Neural cell (in vitro differentiated cells): ENCODE results near the gene HIVEP3.

ENCODE experiments used
- CTCF ChIP-seq: fragments of 450-650 bp; IDR thresholded peaks from 2 replicates; pipeline ENCODE4 v1.5.1; 2014; ENCODE audit warnings: antibody characterized with exemption, mild to moderate bottlenecking, moderate library complexity; ENCODE audit not compliant: poor library complexity, severe bottlenecking
- EP300 ChIP-seq: fragments of 450-650 bp; conservative IDR thresholded peaks from 2 replicates; pipeline ENCODE4 v1.6.1; 2014; ENCODE audit warnings: antibody characterized with exemption, mild to moderate bottlenecking, moderate library complexity; ENCODE audit not compliant: poor library complexity, severe bottlenecking
- EZH2 ChIP-seq: fragments of 200-600, 300-800 bp; shearing (Covaris generic), sonication (generic); IDR thresholded peaks from 2 replicates; pipeline ENCODE4 v1.6.1; 2014; ENCODE audit warnings: antibody characterized with exemption, low read length, borderline replicate concordance, mild to moderate bottlenecking; ENCODE audit not compliant: insufficient read depth, poor library complexity, severe bottlenecking
- MXI1 ChIP-seq: fragments of 450-650 bp; conservative IDR thresholded peaks from 2 replicates; pipeline ENCODE4 v1.6.1; 2014; ENCODE audit warnings: antibody characterized with exemption, mild to moderate bottlenecking; ENCODE audit not compliant: poor library complexity, severe bottlenecking
- POLR2AphosphoS5 ChIP-seq: IDR thresholded peaks from 2 replicates; pipeline ENCODE4 v1.6.1; 2012
- RAD21 ChIP-seq: fragments of 450-650 bp; conservative IDR thresholded peaks from 2 replicates; pipeline ENCODE4 v1.6.1; 2014; ENCODE audit warnings: antibody characterized with exemption, mild to moderate bottlenecking, moderate library complexity
- REST ChIP-seq: IDR thresholded peaks from 2 replicates; pipeline ENCODE4 v1.6.1; 2012; ENCODE audit warnings: borderline replicate concordance
- SMC3 ChIP-seq: fragments of 450-650 bp; conservative IDR thresholded peaks from 2 replicates; pipeline ENCODE4 v1.6.1; 2014; ENCODE audit warnings: antibody characterized with exemption, mild to moderate bottlenecking, moderate library complexity; ENCODE audit not compliant: poor library complexity
- TAF1 ChIP-seq: IDR thresholded peaks from 2 replicates; pipeline ENCODE4 v1.6.1; 2012; ENCODE audit warnings: low read depth

GRCh38 chr1:41847733-41848132 is 71.0 kb downstream of the HIVEP3 start:
- no peak for TF ChIP-seq CTCF
- no peak for TF ChIP-seq POLR2AphosphoS5
- TF ChIP-seq RAD21, result no peak
- no peak for TF ChIP-seq EZH2
- TF ChIP-seq TAF1, result no peak
- no peak for TF ChIP-seq REST
- no peak for TF ChIP-seq EP300
- no peak for TF ChIP-seq MXI1
- TF ChIP-seq SMC3, result no peak
